Mammary microvascular endothelial cell (primary cell): ENCODE results near the gene GFRA4. TPM values are rescaled to one million over a fixed set of nuclear protein-coding genes. Genes with fewer than 3 reads are reported as not detected.

Source experiments
- total RNA-seq: library from RNA; depleted of rRNA; stranded (reverse); fragments of >200 nt; gene quantifications from 2 replicates; pipeline ENCODE4 v1.2.3, GENCODE V29; 2015

Gene GFRA4, protein sequence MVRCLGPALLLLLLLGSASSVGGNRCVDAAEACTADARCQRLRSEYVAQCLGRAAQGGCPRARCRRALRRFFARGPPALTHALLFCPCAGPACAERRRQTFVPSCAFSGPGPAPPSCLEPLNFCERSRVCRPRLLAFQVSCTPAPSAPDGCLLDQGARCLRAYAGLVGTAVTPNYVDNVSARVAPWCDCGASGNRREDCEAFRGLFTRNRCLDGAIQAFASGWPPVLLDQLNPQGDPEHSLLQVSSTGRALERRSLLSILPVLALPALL
- not detected in 2 replicates for total RNA-seq

DNA sequence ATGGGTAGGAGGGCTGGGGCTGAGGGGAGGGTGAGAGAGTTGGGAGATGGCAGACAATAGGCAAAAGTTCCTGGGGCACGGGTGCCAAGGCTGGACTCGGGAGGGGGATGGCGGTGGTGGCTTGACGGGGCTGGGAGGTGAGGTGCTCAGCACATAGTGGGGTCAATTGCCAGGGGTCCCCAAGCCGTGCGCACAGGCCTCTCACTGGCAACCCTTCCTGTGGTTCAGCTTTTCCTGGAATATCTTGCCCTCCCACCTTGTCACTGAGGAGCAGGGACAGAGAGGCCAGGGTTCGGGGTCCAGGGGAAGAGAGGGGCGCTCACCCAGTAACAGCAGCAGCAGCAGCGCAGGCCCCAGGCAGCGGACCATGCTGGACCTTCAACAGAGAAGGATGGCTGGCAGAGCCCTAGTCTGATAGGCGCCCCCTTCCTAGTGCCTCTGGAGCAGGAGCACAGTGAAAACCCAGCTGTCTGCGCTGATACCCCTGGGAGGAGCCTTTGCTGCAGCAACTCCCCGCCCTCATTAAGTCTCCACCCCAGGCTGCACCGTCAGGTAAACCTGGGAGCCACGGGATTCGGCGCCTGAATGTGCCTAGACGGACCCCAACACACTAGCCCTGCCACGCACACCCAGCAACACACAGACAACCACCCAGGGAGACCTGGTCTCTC, at the start of gene GFRA4:
TSS of gene GFRA4 (minus strand) at position 369 of the 671 bp plus-strand sequence. CDS start at position 369, 0 bp downstream.

GRCh38 chr20:3712279-3712873, 49.2 kb upstream of the GFRA4 start, which contains the start of gene SIGLEC1:
Gene SIGLEC1 (minus strand): TSS chr20:3712600. CDS start chr20:3707128, 5,472 bp downstream.

DNA sequence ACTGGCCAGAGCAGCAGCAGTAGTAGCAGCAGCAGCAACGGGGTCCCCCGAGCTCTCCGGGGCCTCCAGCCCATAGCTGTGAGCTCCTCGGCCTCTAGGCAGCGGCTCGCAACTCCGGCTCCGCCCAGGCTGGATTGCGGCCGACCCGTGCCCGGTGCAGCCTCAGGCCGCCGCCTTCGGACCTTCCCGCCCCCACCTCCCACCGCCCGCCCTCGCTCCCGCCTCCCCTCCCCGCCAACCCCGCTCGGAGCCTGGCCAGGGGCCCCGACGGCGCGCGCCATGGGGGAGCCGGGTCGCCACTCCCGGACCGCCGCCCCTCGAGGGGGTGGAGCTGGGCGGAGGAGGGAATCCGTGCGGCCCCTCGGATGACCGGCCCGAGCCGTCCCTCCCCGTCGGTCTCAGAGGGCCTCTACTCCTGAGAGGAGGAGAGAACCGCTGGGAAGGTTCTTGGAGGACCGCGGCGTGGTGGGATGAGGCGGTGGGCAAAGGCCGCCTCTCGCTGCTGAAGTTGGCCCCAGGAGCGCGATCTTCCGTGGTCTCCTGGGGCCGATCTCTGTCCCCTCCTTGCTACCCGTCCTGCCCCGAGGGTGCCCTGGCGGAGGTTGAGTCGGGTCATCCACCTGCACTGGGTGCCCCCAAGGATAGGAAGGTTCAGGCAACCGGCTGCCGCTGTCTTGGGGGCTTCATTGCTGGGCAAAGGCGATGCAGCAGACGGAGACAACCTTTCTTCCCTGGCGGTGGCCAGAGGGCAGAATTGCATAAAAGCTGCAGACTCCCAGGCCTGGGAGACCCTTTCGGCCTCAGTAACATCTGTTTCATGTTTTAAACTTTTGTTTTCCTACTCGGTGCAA, 19.0 kb upstream of the GFRA4 start, which contains the start of gene ADAM33:
TSS of gene ADAM33 (minus strand) at position 80 of the 851 bp plus-strand sequence. CDS start at position 74, 6 bp downstream.

Other genes starting within 250 kb of the GFRA4 start
- 13.0 and 15.3 TPM in 2 replicates for gene ATRN, start 192.4 kb downstream of the GFRA4 start, total RNA-seq
- gene ADAM33, start 18.6 kb upstream of the GFRA4 start, total RNA-seq, result not detected in 2 replicates
- not detected in 2 replicates for gene SIGLEC1, start 49.2 kb upstream of the GFRA4 start, total RNA-seq
- gene HSPA12B, start 69.3 kb upstream of the GFRA4 start, total RNA-seq, result 49.3 and 50.2 TPM in 2 replicates
- 56.4 and 56.9 TPM in 2 replicates for gene ADISSP, start 104.4 kb upstream of the GFRA4 start, total RNA-seq
- not detected in 2 replicates for gene SPEF1, start 118.0 kb upstream of the GFRA4 start, total RNA-seq
- gene CENPB, start 123.3 kb upstream of the GFRA4 start, total RNA-seq, result 97.8 and 101 TPM in 2 replicates
- 59.7 and 65.4 TPM in 2 replicates for gene CDC25B, start 132.9 kb upstream of the GFRA4 start, total RNA-seq
- gene AP5S1, start 157.1 kb upstream of the GFRA4 start, total RNA-seq, result 23.5 and 26.3 TPM in 2 replicates
- gene MAVS, start 183.4 kb upstream of the GFRA4 start, total RNA-seq, result 23.9 and 28.4 TPM in 2 replicates
- 40.6 and 49.6 TPM in 2 replicates for gene PANK2, start 226.0 kb upstream of the GFRA4 start, total RNA-seq